Measurements from ENCODE around the gene SNX6.
"Not testable (repeated sequence)": the region's sequence is repeated elsewhere in the genome, so short reads cannot be mapped to it uniquely, and the experiment has no call there.

DNA sequence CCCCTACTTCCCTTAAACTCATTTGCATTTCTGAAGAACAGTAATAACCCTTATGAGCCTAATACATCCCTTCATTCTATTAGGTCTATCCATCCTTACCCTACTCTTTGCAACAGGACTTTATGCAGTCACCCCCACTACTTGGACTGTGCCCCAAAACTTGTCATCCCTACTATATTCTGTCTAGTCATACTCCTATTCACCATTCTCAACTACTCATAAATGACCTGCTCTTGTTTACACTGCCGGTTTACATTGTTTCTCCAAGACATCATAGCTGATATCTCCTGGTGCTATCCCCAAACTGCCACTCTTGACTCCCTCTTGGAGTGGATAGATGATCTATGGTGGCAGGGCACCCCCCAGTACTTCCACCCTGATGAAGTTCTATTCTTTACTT lies 22.4 kb upstream of the SNX6 start:
- TF ChIP-seq, protein P1, sequence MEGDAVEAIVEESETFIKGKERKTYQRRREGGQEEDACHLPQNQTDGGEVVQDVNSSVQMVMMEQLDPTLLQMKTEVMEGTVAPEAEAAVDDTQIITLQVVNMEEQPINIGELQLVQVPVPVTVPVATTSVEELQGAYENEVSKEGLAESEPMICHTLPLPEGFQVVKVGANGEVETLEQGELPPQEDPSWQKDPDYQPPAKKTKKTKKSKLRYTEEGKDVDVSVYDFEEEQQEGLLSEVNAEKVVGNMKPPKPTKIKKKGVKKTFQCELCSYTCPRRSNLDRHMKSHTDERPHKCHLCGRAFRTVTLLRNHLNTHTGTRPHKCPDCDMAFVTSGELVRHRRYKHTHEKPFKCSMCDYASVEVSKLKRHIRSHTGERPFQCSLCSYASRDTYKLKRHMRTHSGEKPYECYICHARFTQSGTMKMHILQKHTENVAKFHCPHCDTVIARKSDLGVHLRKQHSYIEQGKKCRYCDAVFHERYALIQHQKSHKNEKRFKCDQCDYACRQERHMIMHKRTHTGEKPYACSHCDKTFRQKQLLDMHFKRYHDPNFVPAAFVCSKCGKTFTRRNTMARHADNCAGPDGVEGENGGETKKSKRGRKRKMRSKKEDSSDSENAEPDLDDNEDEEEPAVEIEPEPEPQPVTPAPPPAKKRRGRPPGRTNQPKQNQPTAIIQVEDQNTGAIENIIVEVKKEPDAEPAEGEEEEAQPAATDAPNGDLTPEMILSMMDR (conservative IDR thresholded peaks at IDR 0.05; ENCODE audit: low read depth in 2 of 2), result not testable (repeated sequence)
- not testable (repeated sequence) for TF ChIP-seq EZH2 (IDR thresholded peaks at IDR 0.05; ENCODE audit: low read depth, unreplicated experiment); POLR2AphosphoS5 (IDR thresholded peaks at IDR 0.05; ENCODE audit: low read depth); JUNB (IDR thresholded peaks at IDR 0.05; ENCODE audit: unreplicated experiment); CREB1 (CRISPR knock-in tag; IDR thresholded peaks at IDR 0.05; ENCODE audit: low read depth); REST (IDR thresholded peaks at IDR 0.05; ENCODE audit: unreplicated experiment); EZH2phosphoT487 (IDR thresholded peaks at IDR 0.05; ENCODE audit: unreplicated experiment)
